GM21825 (cell line): ENCODE data around the gene KCTD13.
"Not testable (repeated sequence)": the region's sequence is repeated elsewhere in the genome, so short reads cannot be mapped to it uniquely, and the experiment has no call there.

Experiments used
- ATAC-seq: cut with Tn5 transposase; IDR thresholded peaks from one replicate; pipeline ENCODE4 v1.9.1; 2021; ENCODE audit warnings: mild to moderate bottlenecking, moderate library complexity; ENCODE audit not compliant: unreplicated experiment

KCTD13 gene

GRCh38 chr16:29947897-29948296 is 21.9 kb upstream of the KCTD13 start:
- ATAC-seq, result no peak

- no peak for ATAC-seq
Measured at GRCh38 chr16:29943846-29944799, 18.1 kb upstream of the KCTD13 start.

GRCh38 chr16:29940656-29941055 is 14.6 kb upstream of the KCTD13 start:
- ATAC-seq, result no peak

DNA sequence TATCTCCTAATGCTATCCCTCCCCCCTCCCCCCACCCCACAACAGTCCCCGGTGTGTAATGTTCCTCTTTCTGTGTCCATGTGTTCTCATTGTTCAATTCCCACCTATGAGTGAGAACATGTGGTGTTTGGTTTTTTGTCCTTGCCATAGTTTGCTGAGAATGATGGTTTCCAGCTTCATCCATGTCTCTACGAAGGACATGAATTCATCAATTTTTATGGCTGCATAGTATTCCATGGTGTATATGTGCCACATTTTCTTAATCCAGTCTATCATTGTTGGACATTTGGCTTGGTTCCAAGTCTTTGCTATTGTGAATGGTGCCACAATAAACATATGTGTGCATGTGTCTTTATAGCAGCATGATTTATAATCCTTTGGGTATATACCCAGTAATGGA is 5.7 kb upstream of the KCTD13 start:
- not testable (repeated sequence) for ATAC-seq

DNA sequence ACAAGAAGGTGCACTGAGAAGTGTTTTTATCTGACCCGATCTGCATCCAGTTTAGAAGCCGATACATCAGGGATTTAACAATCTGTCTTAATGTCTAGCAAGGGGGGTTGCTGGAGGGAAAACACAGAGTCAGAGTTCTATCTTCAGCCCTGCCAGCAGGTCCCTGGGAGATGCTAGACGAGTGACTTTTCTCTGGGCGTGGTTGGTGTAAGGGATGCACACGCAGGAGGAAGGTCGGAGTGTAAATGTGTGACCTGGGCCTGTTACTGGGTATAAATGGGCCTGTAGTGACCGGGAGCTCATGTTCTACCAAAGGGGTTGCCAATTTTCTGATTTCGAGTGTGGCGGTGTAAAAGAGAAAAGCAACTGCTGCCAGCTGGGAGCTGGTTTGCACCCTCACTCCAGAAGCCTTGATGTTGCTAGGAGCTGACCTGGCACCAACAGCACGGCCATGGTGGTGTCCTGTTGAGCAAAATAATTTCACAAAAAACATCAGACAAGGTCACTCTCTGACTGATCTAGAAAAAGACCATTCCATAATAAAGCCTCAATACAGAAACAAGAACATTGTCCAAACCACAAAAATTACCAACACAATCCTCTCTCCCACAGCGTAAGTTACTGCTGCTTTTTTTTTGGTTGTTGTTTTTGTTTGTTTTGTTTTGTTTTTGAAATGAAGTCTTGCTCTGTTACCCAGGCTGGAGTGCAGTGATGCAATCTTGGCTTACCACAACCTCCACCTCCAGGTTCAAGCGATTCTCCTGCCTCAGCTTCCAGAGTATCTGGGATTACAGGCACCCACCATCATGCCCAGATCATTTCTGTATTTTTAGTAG is 1.3 kb upstream of the KCTD13 start:
- ATAC-seq, result no peak

DNA sequence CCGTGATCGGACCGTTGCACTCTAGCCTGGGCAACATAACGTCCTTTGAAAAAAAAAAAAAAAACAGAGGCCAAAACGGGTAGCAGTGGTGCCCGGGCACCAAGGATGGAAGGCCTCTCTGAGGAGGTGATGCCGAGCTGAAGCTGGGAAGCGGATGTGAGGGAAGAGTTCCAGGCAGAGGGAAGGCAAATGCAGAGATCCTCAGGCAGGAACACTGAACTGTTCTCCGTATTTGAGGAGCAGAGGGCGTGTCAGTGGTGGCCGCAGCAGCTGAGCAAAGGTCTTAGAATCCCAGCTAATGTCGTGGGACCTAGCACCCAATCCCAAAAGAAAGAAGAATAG is 656 bp upstream of the KCTD13 start:
- ATAC-seq, result peak; percentile 9

- no peak for ATAC-seq
Measured at GRCh38 chr16:29925105-29925756, 795 bp downstream of the KCTD13 start.

GRCh38 chr16:29922986-29923501 is 3.0 kb downstream of the KCTD13 start:
- no peak for ATAC-seq

GRCh38 chr16:29922326-29922725 is 3.7 kb downstream of the KCTD13 start:
- no peak for ATAC-seq

GRCh38 chr16:29921034-29921385 is 5.0 kb downstream of the KCTD13 start:
- ATAC-seq, result no peak

DNA sequence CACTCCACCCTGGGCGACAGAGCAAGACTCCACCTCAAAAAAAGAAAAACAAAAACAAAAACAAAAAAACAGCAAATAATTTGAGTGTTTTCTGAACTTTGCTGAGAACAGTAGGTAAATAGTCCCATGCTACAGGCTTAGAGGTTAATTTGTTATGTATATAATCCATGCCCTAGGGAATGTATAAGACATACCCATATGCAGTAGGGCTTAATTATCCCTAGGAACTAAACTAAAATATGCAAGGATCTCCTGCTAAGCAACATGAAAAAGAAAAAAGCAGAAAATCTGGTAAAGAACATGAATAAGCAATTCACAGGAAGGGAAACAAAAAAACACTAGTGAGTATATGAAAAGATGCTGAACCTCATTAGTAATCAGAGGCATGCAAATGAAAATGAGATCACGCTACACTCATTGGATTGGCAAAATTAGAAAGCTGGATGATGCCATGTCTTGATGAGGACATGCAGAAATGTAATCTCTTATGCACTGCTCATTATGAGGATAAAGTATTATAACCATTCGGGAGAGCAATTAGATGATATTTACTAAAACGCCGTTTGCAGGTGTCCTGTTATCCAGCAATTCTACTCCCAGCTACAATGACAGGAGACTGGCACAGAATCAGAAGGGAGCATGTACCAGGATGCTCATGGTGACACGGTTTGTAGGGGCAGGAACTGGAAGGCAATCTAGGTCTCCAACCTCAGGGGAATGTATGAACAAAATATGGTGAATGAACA is 5.6 kb downstream of the KCTD13 start:
- ATAC-seq, result no peak

DNA sequence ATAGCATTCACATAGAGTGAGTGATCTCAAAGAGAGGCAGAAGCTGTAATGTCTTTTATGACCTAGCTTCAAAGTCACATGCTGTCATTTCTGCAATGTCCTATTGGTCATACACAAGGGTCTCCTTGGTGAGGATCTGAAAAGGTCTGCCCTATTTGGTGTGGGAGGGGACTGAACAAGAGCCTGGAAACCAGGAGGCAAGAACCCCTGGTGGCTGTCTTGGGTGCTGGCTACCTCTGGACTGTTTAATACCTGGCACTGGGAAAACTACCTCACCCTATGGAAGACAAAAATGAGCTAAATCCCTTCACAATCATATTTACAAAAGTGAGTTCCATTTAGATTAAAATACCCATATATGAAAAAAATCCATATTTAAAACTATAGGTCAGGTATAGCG is 9.0 kb downstream of the KCTD13 start:
- ATAC-seq, result no peak

DNA sequence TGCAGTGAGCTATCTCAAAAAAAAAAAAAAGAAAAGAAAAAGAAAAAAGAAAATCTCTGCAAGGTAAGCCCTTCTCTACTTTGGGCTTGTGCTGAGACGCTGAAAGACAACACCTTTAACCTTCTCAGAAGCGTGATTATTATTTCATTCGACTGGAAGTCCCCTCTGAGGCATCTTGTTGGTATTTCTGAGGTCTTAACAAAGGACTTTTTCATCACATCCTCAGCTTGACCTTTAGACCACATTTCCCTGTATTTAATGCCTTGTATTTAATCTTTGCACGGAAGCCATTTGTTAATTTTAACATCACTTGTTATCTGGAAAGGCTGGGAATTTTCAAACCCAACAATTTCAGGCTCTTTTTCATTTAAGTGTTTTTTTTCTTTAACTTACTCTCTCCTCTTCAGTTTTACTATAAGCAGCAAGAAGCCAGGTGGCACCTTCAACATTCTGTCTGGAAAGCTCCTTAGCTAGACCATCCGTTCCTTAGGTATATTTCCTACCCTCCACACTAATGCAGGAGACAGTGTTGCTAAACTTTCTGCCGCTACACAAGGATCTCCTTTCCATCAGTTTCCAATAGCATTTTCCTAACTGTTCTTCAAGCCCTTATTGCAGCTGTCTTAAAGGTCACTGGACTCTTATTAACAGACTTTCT is 10.3 kb downstream of the KCTD13 start:
- no peak for ATAC-seq

GRCh38 chr16:29913514-29913913 is 12.5 kb downstream of the KCTD13 start:
- no peak for ATAC-seq

DNA sequence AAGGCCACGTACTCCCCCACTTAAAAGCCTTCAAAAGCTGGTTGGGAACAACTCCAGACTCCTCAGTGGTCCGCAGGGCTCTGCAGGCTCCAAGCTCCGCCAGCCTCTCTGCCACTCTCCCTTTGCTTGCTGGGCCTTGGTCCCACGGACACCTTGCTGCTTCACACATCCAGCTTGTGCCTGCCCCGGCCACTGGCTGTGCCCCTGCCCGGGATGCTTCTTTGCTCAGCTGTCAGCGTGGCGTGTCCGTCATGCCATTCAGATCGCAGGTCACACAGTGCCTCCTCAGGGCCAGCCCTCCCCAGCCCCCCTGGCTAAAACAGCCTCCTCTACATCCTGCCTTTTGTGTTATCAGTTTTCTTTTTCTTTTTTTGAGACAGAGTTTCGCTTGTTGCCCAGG is 13.9 kb downstream of the KCTD13 start:
- no peak for ATAC-seq

- no peak for ATAC-seq
Measured at GRCh38 chr16:29911676-29912010, 14.4 kb downstream of the KCTD13 start.

GRCh38 chr16:29910819-29911675 is 15.0 kb downstream of the KCTD13 start:
- ATAC-seq, result no peak

GRCh38 chr16:29909851-29910250 is 16.2 kb downstream of the KCTD13 start:
- ATAC-seq, result not testable (repeated sequence)

GRCh38 chr16:29909391-29909790 is 16.6 kb downstream of the KCTD13 start:
- no peak for ATAC-seq
